HepG2 (cell line): Measurements from ENCODE around the gene HOPX. TPM values are rescaled to one million over a fixed set of nuclear protein-coding genes. Genes with fewer than 3 reads are reported as not detected.
"Not testable (repeated sequence)": the region's sequence is repeated elsewhere in the genome, so short reads cannot be mapped to it uniquely, and the experiment has no call there.

Experiments
- ATAC-seq: fragments of 200-7000 bp; cut with Tn5 transposase; 3 replicates; pipeline ENCODE4 v1.9.1; 2020; ENCODE audit warnings: mild to moderate bottlenecking, moderate library complexity
- BruUV-seq: library from RNA; stranded (reverse); fragments of 400-500 nt; replicated peaks from 2 replicates; lab custom pipeline; 2021; lab: Mats Ljungman, UMichigan
- CTCF ChIA-PET: fragments of 300-600 bp; formaldehyde crosslinking; extraction: SDS; loops from one replicate; lab custom pipeline; 2021; ENCODE audit warnings: low total read pairs, inconsistent platforms, low intra/inter-chr PET ratio; lab: Yijun Ruan, JAX
- POLR2A ChIA-PET: fragments of 350-600 bp; sonication (Branson Sonifier 250); formaldehyde crosslinking; loops from one replicate; lab custom pipeline; 2020; ENCODE audit warnings: antibody characterized with exemption, inconsistent platforms; lab: Yijun Ruan, JAX
- DNase-seq: peaks from one replicate; pipeline ENCODE4 v3.0.0-alpha.2; 2015; ENCODE audit warnings: low spot score
- FAIRE-seq: peaks from 3 replicates; lab custom pipeline; 2011; peaks lifted over from hg19 to GRCh38; lab: Jason Lieb, UNC
- H2AFZ ChIP-seq: one replicate; pipeline ENCODE4 v1.6.1; 2011; ENCODE audit warnings: low read length, inconsistent platforms
- H3K27ac ChIP-seq: fragments of 300-600 bp; 3 replicates; pipeline ENCODE4 v1.8.0; 2011; ENCODE audit warnings: mixed run types, mild to moderate bottlenecking, mixed read lengths, low read length, inconsistent platforms; ENCODE audit not compliant: insufficient read depth; ENCODE audit errors: extremely low read length
- H3K27me3 ChIP-seq, 2 experiments: fragments of 200-600 bp in 1 of 2; 2 replicates in 1 of 2; 3 replicates in 1 of 2; pipeline versions ENCODE4 v1.6.0 to v1.8.0; 2011; ENCODE audit warnings: low read length in 2 of 2, mild to moderate bottlenecking in 2 of 2, moderate library complexity in 2 of 2, inconsistent platforms in 1 of 2; ENCODE audit not compliant: insufficient read depth in 2 of 2, control insufficient read depth in 1 of 2
- H3K36me3 ChIP-seq, 2 experiments: fragments of 200-600 bp in 1 of 2; replicated peaks in 1 of 2; 2 replicates in 1 of 2; 3 replicates in 1 of 2; pipeline versions ENCODE4 v1.5.1 to v1.8.0; 2011; ENCODE audit warnings: low read length in 2 of 2, inconsistent platforms in 1 of 2; ENCODE audit not compliant: insufficient read depth in 2 of 2, control insufficient read depth in 1 of 2
- H3K4me1 ChIP-seq: 2 replicates; pipeline ENCODE4 v1.5.1; 2012; ENCODE audit warnings: low read length, inconsistent platforms; ENCODE audit not compliant: insufficient read depth
- H3K4me2 ChIP-seq: 2 replicates; pipeline ENCODE4 v1.6.0; 2011; ENCODE audit warnings: low read depth, low read length, inconsistent platforms
- H3K4me3 ChIP-seq, 3 experiments: fragments of 200-600 bp in 1 of 3; sonication (generic), shearing (Covaris generic) in 1 of 3; replicated peaks in 1 of 3; 2 replicates each; pipeline ENCODE4 v1.5.1; 2011 to 2016; ENCODE audit warnings: low read length in 3 of 3, inconsistent platforms in 2 of 3, low read depth in 2 of 3, mild to moderate bottlenecking in 2 of 3, control low read depth in 1 of 3, mixed read lengths in 1 of 3; ENCODE audit not compliant: insufficient read depth in 1 of 3
- H3K79me2 ChIP-seq: one replicate; pipeline ENCODE4 v1.6.1; 2011; ENCODE audit warnings: low read length, inconsistent platforms; ENCODE audit not compliant: insufficient read depth
- H3K9ac ChIP-seq: 2 replicates; pipeline ENCODE4 v1.6.0; 2011; ENCODE audit warnings: mild to moderate bottlenecking, low read depth, low read length, inconsistent platforms; ENCODE audit not compliant: insufficient read depth
- H3K9me3 ChIP-seq: 2 replicates; pipeline ENCODE4 v1.5.1; 2012; ENCODE audit warnings: mild to moderate bottlenecking, low read length
- H4K20me1 ChIP-seq: 2 replicates; pipeline ENCODE4 v1.6.0; 2011; ENCODE audit warnings: inconsistent platforms, mild to moderate bottlenecking, low read length, moderate library complexity; ENCODE audit not compliant: insufficient read depth
- AGO1 ChIP-seq: fragments of 200-400 bp; formaldehyde crosslinking; IDR thresholded peaks from 2 replicates; pipeline ENCODE4 v1.6.1; 2017; ENCODE audit warnings: mild to moderate bottlenecking, low read depth, low read length, moderate library complexity; ENCODE audit not compliant: poor library complexity, severe bottlenecking
- STAG1 ChIP-seq: sonication (generic); formaldehyde crosslinking; IDR thresholded peaks from 2 replicates; pipeline ENCODE4 v1.4.0; 2020; ENCODE audit warnings: missing genetic modification reagents
- WGBS: methylation state at CpG from one replicate; pipeline ENCODE4 v1.1.6; 2017; ENCODE audit warnings: low lambda C conversion rate; 5-methylcytosine and 5-hydroxymethylcytosine counted together
- in situ Hi-C: cut with HindIII; loops from 2 replicates; pipeline ENCODE4 v1.10.0; 2017; ENCODE audit warnings: low pct_unique_long_range_greater_than_20kb; ENCODE audit not compliant: extremely low pct_ligation_motif_present
- intact Hi-C: fragments of 100-400 bp; cut with micrococcal nuclease; formaldehyde crosslinking; loops from one replicate; pipeline ENCODE4 v1.10.0; 2022; ENCODE audit not compliant: unreplicated experiment
- polyA plus RNA-seq, 8 experiments: library from polyadenylated mRNA; depleted of rRNA in 3 of 8; stranded (reverse) in 7 of 8; unstranded in 1 of 8; fragments of >200 nt; fragmentation: Illumina TruSeq in 4 of 8; extraction: Trizol in 4 of 8; gene quantifications; 2 replicates each; pipeline versions ENCODE4 v1.2.1 to v1.2.3, GENCODE V29; 2011 to 2016; ENCODE audit warnings: low read depth in 4 of 8, missing spikeins in 1 of 8, mixed read lengths in 1 of 8; ENCODE audit not compliant: insufficient read depth in 1 of 8
- total RNA-seq, 5 experiments: library from RNA; depleted of rRNA; stranded (reverse); fragments of >200 nt; fragmentation: Illumina TruSeq; extraction: Trizol; gene quantifications; 2 replicates each; pipeline ENCODE4 v1.2.3, GENCODE V29; 2016; ENCODE audit warnings: low read depth in 1 of 5
- TF ChIP-seq, protein P1 (sequence below): sonication (generic); formaldehyde crosslinking; IDR thresholded peaks from 2 replicates; pipeline ENCODE4 v1.5.0; 2020; ENCODE audit warnings: mild to moderate bottlenecking, missing genetic modification reagents, moderate library complexity

The HOPX gene
- total and polyA plus RNA-seq, 2 of the 13 experiments (the other 11 are each of a cell fraction or from before 2014, with no cell fraction given): not detected

DNA sequence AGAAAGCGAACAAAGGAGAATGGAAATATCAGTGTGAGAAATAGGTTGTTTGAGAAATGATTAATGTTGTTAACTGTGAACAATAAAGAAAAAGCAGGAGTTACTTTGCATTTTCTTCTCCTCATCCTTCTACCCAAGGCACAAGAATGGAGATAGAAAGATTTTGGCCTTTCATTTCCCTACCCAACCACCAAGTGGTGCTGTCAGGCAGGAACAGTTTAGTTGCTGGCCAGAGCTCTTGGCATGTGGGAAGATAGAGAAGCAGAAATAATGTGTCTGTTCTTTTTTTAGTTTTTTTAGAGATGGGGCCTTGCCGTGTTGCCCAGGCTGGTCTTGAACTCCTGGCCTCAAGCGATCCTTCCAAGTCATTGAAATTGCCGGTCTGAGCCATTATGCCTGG is 12.8 kb downstream of the HOPX start:
- CTCF ChIA-PET: no interaction called here
- 82% methylated on average over 4 of the region's 4 CpGs for WGBS
- Histone ChIP-seq H3K27me3 (peaks cover 0 to 7% of the 10 kb centered on the region in 2 experiments; a peak in 2 of 5 replicates), H3K79me2 (no peaks in the 10 kb centered on the region), H4K20me1 (no peaks in the 10 kb centered on the region), H3K36me3 (no peaks in the 10 kb centered on the region), H3K4me1 (no peaks in the 10 kb centered on the region), H3K4me2 (no peak overlapping the region), H3K9ac (no peak overlapping the region), H3K4me3 (no peak overlapping the region), H3K9me3 (peaks cover 8% of the 10 kb centered on the region), H2AFZ (no peak overlapping the region), H3K27ac (no peak overlapping the region)
- DNase-seq (no peak), ATAC-seq (no peak), FAIRE-seq (no peak)
- intact Hi-C loops (no loop called here), in situ Hi-C loops (no loop called here)
- TF ChIP-seq, protein P1, sequence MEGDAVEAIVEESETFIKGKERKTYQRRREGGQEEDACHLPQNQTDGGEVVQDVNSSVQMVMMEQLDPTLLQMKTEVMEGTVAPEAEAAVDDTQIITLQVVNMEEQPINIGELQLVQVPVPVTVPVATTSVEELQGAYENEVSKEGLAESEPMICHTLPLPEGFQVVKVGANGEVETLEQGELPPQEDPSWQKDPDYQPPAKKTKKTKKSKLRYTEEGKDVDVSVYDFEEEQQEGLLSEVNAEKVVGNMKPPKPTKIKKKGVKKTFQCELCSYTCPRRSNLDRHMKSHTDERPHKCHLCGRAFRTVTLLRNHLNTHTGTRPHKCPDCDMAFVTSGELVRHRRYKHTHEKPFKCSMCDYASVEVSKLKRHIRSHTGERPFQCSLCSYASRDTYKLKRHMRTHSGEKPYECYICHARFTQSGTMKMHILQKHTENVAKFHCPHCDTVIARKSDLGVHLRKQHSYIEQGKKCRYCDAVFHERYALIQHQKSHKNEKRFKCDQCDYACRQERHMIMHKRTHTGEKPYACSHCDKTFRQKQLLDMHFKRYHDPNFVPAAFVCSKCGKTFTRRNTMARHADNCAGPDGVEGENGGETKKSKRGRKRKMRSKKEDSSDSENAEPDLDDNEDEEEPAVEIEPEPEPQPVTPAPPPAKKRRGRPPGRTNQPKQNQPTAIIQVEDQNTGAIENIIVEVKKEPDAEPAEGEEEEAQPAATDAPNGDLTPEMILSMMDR (CRISPR knock-in tag): peak; percentile 40
- TF ChIP-seq STAG1 (CRISPR knock-in tag): peak; percentile 16; the same call in 1 of the 2 replicates
- no peak for TF ChIP-seq AGO1
- BruUV-seq: no TSS peak
- POLR2A ChIA-PET: no interaction called here

DNA sequence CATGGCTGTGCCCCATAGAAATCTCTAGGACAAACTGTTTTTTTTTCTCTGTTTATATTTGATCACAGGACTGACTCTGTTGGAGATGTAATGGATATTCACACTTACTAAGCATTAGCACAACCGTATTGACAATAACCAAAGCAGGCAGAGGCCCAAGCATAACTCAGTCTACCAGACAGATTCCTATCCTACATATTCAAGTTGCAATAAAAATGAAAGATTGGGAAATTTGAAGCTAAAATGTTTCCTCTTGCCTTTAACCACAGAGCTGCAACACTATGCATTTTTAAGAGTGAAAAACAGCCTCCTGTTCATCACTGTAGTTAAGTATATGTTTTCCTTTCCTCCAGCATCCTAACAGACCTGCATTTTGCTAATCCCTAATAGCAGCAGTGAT is 13.7 kb downstream of the HOPX start:
- BruUV-seq, H3K27ac ChIP-seq, intact Hi-C loops, H3K36me3 ChIP-seq, H3K9ac ChIP-seq, POLR2A ChIA-PET, H3K79me2 ChIP-seq, H2AFZ ChIP-seq, FAIRE-seq, H3K4me2 ChIP-seq, in situ Hi-C loops, H3K4me1 ChIP-seq, ATAC-seq, DNase-seq, H3K4me3 ChIP-seq, H4K20me1 ChIP-seq, CTCF ChIA-PET, H3K9me3 ChIP-seq: not testable (repeated sequence)
- 0% methylated on average over 1 of the region's 1 CpG for WGBS
- peaks cover 0 to 11% of the 10 kb centered on the region in 2 experiments; a peak in 2 of 5 replicates for H3K27me3 ChIP-seq
